ENCODE data around the gene NDUFA3. TPM values are rescaled to one million over a fixed set of nuclear protein-coding genes. Genes with fewer than 3 reads are reported as not detected.

NDUFA3 gene
- total and polyA plus RNA-seq, 7 donors: 18.8 to 207 (median 32.4) TPM

GRCh38 chr19:54106716-54107115, 4.1 kb downstream of the NDUFA3 start:
- Histone ChIP-seq H3K9me3 (no peaks in the 10 kb centered on the region), H3K4me3 (no peak overlapping the region), H3K27ac (no peak overlapping the region), H3K27me3 (no peaks in the 10 kb centered on the region), H3K4me1 (peaks cover 0 to 18% (median 16%) of the 10 kb centered on the region in 4 donors), H3K36me3 (peaks cover 8 to 62% (median 42%) of the 10 kb centered on the region in 4 donors)
- TF ChIP-seq POLR2AphosphoS5 (IDR thresholded peaks at IDR 0.05): no peak
- TF ChIP-seq, protein P1, sequence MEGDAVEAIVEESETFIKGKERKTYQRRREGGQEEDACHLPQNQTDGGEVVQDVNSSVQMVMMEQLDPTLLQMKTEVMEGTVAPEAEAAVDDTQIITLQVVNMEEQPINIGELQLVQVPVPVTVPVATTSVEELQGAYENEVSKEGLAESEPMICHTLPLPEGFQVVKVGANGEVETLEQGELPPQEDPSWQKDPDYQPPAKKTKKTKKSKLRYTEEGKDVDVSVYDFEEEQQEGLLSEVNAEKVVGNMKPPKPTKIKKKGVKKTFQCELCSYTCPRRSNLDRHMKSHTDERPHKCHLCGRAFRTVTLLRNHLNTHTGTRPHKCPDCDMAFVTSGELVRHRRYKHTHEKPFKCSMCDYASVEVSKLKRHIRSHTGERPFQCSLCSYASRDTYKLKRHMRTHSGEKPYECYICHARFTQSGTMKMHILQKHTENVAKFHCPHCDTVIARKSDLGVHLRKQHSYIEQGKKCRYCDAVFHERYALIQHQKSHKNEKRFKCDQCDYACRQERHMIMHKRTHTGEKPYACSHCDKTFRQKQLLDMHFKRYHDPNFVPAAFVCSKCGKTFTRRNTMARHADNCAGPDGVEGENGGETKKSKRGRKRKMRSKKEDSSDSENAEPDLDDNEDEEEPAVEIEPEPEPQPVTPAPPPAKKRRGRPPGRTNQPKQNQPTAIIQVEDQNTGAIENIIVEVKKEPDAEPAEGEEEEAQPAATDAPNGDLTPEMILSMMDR (IDR thresholded peaks at IDR 0.05): no peak
- no peak for TF ChIP-seq POLR2A (IDR thresholded peaks at IDR 0.05)
- no peak for TF ChIP-seq EP300 (IDR thresholded peaks at IDR 0.05)
- intact Hi-C loops (cut with DNase I): no loop called here
- 84 to 88% methylated on average over 15 of the region's 15 CpGs for WGBS, 2 donors
- DNase-seq: peak; percentile 61

- no peaks in the 10 kb centered on the region for H3K27me3 ChIP-seq
- H3K9me3 ChIP-seq: no peaks in the 10 kb centered on the region
- peak; percentile 51 for DNase-seq
- 84 to 85% methylated on average over 21 of the region's 21 CpGs for WGBS, 2 donors
- no peak overlapping the region for H3K27ac ChIP-seq
- no peak for TF ChIP-seq POLR2A (IDR thresholded peaks at IDR 0.05)
- no peak for TF ChIP-seq EP300 (IDR thresholded peaks at IDR 0.05)
- no peak for TF ChIP-seq POLR2AphosphoS5 (IDR thresholded peaks at IDR 0.05)
- TF ChIP-seq, protein P1 (IDR thresholded peaks at IDR 0.05): no peak
- peaks cover 8 to 67% (median 42%) of the 10 kb centered on the region in 4 donors for H3K36me3 ChIP-seq
- peaks cover 0 to 15% (median 13%) of the 10 kb centered on the region in 4 donors for H3K4me1 ChIP-seq
- intact Hi-C loops (cut with DNase I): no loop called here
- no peak overlapping the region for H3K4me3 ChIP-seq
Observed at GRCh38 chr19:54107876-54108490, 5.3 kb downstream of the NDUFA3 start.

DNA sequence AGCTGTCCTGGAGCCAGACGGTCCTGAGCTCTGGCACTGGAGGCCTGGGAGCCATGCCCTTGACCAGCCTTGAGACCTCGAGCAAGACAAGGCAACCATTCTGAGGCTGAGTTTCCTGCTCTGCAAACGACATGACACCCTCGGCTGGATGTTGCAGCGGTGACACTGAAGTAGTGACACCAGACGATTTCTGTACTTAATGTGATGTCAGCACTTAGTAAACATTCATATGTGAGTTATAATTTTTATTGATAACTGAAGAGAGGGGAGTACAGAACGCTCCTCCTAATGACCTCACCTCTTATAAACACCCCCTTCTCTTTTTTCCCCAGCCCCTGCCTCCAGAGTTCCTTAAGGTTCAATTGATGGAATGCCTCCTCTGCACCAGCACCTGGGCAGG, 5.8 kb downstream of the NDUFA3 start:
- TF ChIP-seq, protein P1 (IDR thresholded peaks at IDR 0.05): no peak
- no peak for TF ChIP-seq POLR2A (IDR thresholded peaks at IDR 0.05)
- no peak for TF ChIP-seq EP300 (IDR thresholded peaks at IDR 0.05)
- no peak for TF ChIP-seq POLR2AphosphoS5 (IDR thresholded peaks at IDR 0.05)
- no peaks in the 10 kb centered on the region for H3K9me3 ChIP-seq
- no peak for DNase-seq
- H3K27ac ChIP-seq: no peak overlapping the region
- WGBS, 2 donors: 78 to 87% methylated on average over 7 of the region's 7 CpGs
- peaks cover 8 to 67% (median 42%) of the 10 kb centered on the region in 4 donors for H3K36me3 ChIP-seq
- no peaks in the 10 kb centered on the region for H3K27me3 ChIP-seq
- H3K4me1 ChIP-seq: peaks cover 0 to 9% (median 8%) of the 10 kb centered on the region in 4 donors
- intact Hi-C loops (cut with DNase I): no loop called here
- no peak overlapping the region for H3K4me3 ChIP-seq

DNA sequence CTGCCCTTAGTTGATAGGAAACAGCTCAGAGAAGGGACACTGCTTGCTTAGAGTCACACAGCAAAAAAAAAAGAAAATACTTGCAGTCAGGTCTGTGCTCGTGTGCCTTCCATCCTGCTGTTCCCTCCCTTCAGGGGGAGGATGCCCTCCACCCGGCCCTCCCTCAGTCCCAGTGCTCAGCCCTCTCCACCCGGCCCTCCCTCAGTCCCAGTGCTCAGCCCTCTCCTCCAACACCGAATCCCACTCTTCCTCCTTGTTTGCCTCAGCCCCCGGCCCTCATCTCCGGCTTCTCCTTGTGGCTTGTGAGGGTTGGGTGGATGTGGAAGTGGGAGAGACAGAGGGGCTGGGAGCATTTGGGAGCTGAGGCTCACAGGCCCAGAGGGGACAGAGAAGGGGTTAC, 7.0 kb downstream of the NDUFA3 start:
- no peak for TF ChIP-seq POLR2AphosphoS5 (IDR thresholded peaks at IDR 0.05)
- TF ChIP-seq POLR2A (IDR thresholded peaks at IDR 0.05): no peak
- TF ChIP-seq, protein P1 (IDR thresholded peaks at IDR 0.05): no peak
- TF ChIP-seq EP300 (IDR thresholded peaks at IDR 0.05): no peak
- no peaks in the 10 kb centered on the region for H3K9me3 ChIP-seq
- H3K27ac ChIP-seq: no peak overlapping the region
- H3K4me1 ChIP-seq: peaks cover 0 to 11% (median 8%) of the 10 kb centered on the region in 4 donors
- peaks cover 8 to 67% (median 42%) of the 10 kb centered on the region in 4 donors for H3K36me3 ChIP-seq
- no peaks in the 10 kb centered on the region for H3K27me3 ChIP-seq
- H3K4me3 ChIP-seq: no peak overlapping the region
- intact Hi-C loops (cut with DNase I): no loop called here
- 80 to 84% methylated on average over 6 of the region's 6 CpGs for WGBS, 2 donors
- no peak for DNase-seq
